ENCODE results near the gene PRTG.

PRTG gene

DNA sequence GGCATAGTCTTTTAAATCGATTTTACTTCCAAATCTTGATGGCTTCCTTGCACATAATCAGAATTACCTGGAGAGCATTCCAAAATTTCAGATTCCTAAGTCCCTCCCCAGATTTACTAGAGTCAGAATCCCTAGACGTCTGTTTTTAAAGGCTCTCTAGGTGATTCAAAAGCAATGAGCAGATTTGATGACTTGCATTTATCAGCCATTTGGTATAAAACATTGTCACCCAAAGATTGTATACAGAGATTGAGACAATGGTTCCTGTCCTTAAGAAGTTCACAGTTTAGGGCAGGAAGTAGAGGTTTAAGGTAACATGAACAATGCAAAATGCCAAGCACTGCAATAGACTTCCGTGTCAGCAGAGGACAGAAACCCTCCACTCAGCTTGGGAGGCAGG lies 152.2 kb downstream of the PRTG start:
- H3K4me3 ChIP-seq, result no peak overlapping the region
- no peak overlapping the region for H3K27ac ChIP-seq
- TF ChIP-seq CTCF (IDR thresholded peaks at IDR 0.05), result no peak
- no peak for DNase-seq (ENCODE audit: low spot score)

GRCh38 chr15:55589287-55589686 lies 153.7 kb downstream of the PRTG start:
- Histone ChIP-seq H3K4me3 (no peak overlapping the region), H3K27ac (no peak overlapping the region)
- no peak for DNase-seq (ENCODE audit: low spot score)
- no peak for TF ChIP-seq CTCF (IDR thresholded peaks at IDR 0.05)

DNA sequence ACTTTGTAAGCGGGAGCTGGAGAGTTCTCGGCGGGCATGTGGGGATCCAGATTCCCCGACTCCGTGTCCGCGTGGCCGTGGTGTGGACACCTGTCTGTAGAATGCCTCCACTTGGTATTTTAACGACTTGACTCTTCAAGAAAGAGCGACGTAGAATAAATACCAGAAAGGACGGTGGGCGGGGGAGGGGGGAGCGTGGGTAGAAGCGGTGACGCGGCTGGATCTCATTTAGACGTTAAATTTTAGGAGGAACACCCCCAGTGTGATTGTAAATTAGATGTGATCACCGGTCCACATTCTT lies 154.2 kb downstream of the PRTG start:
- H3K27ac ChIP-seq, result peak overlapping the region; percentile 70 to 92
- peak overlapping the region; percentile 77 for H3K4me3 ChIP-seq
- DNase-seq (ENCODE audit: low spot score), result no peak
- TF ChIP-seq CTCF (IDR thresholded peaks at IDR 0.05), result no peak

GRCh38 chr15:55588070-55588814 lies 154.7 kb downstream of the PRTG start, which contains the start of gene PYGO1:
Gene PYGO1, minus strand, starts transcription at chr15:55588345. Its CDS starts 462 bp downstream, at chr15:55587883.
- Histone ChIP-seq H3K27ac (peak within 1 kb of the TSS; percentile 79 to 92), H3K4me3 (peak within 1 kb of the TSS; percentile 77)
- peak; percentile 77 for DNase-seq (ENCODE audit: low spot score)
- TF ChIP-seq CTCF (IDR thresholded peaks at IDR 0.05), result no peak

DNA sequence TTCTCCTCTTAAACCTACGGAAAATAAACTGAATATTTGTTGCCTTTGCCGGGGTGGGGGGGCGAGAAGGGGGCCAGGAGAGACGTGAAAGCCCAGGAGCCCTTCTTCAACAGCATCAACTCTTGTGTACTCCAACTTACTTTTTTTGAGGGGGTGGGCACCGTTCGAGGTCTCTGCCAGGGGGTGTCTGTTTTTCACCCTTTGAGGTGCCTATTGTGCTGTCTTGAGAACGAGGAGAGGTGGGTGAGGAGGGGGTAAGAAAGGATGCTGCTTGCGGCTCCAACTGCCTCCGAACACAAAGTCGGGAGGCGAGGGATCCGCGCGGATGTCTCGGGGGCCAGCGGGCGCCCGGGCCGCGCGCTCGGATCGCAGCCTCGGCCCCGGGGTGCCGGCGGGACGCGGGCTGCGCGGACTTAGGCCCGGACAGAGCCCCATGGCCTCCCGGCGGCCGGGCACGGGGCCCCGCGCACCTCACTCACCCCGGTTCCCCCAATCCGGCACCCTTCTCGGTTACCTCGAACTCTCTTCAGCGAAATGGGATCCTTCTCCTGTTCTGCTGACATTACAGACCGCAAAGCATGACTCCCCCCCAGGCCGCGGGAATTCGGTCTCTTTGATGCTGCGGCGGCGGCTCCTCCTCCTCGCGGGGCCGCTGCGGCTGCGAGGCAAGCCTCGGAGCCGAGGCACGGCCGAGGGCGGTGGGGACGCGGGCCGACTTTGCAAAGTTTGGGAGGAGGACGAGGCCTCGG lies 155.5 kb downstream of the PRTG start:
- no peak for DNase-seq (ENCODE audit: low spot score)
- Histone ChIP-seq H3K27ac (peak overlapping the region; percentile 79 to 92), H3K4me3 (peak overlapping the region; percentile 77)
- TF ChIP-seq CTCF (IDR thresholded peaks at IDR 0.05), result no peak

DNA sequence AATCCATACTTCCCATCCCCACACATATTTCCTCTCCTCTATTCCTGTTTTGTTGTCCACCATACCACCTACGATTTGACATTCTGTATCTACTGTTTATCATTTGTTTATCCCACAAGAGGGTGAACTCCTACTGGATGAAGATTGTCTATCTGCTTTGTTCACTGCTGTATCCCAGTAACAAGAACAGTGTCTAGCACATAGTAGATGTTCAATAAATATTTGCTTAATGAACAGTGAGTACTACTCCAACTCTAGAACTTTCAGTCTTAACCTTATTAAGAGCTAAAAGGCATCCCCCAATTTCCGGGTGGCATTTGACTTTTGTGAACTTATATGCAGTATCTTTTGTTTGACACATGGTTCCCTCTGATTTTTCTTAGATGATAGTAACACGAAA lies 156.1 kb downstream of the PRTG start:
- H3K4me3 ChIP-seq, result peak overlapping the region; percentile 77
- H3K27ac ChIP-seq, result no peak overlapping the region
- TF ChIP-seq CTCF (IDR thresholded peaks at IDR 0.05), result no peak
- no peak for DNase-seq (ENCODE audit: low spot score)

GRCh38 chr15:55576943-55577342 lies 166.0 kb downstream of the PRTG start:
- no peak overlapping the region for H3K4me3 ChIP-seq
- no peak for DNase-seq (ENCODE audit: low spot score)
- no peak overlapping the region for H3K27ac ChIP-seq
- no peak for TF ChIP-seq CTCF (IDR thresholded peaks at IDR 0.05)

Data from coronary artery (tissue), 2 donors.